HepG2 (cell line): ENCODE data around the gene ZDHHC21. TPM values are rescaled to one million over a fixed set of nuclear protein-coding genes. Genes with fewer than 3 reads are reported as not detected.
A peak's percentile ranks its signal among the peaks of the same experiment; 100 is the strongest.

Experiments used
- ATAC-seq: fragments of 200-7000 bp; cut with Tn5 transposase; 3 replicates; pipeline ENCODE4 v1.9.1; 2020; ENCODE audit warnings: mild to moderate bottlenecking, moderate library complexity
- BruUV-seq: library from RNA; stranded (reverse); fragments of 400-500 nt; replicated peaks from 2 replicates; lab custom pipeline; 2021; lab: Mats Ljungman, UMichigan
- CTCF ChIA-PET: fragments of 300-600 bp; formaldehyde crosslinking; extraction: SDS; loops from one replicate; lab custom pipeline; 2021; ENCODE audit warnings: low total read pairs, inconsistent platforms, low intra/inter-chr PET ratio; lab: Yijun Ruan, JAX
- POLR2A ChIA-PET: fragments of 350-600 bp; sonication (Branson Sonifier 250); formaldehyde crosslinking; loops from one replicate; lab custom pipeline; 2020; ENCODE audit warnings: antibody characterized with exemption, inconsistent platforms; lab: Yijun Ruan, JAX
- DNase-seq: peaks from one replicate; pipeline ENCODE4 v3.0.0-alpha.2; 2015; ENCODE audit warnings: low spot score
- FAIRE-seq: peaks from 3 replicates; lab custom pipeline; 2011; peaks lifted over from hg19 to GRCh38; lab: Jason Lieb, UNC
- H2AFZ ChIP-seq: one replicate; pipeline ENCODE4 v1.6.1; 2011; ENCODE audit warnings: low read length, inconsistent platforms
- H3K27ac ChIP-seq: fragments of 300-600 bp; 3 replicates; pipeline ENCODE4 v1.8.0; 2011; ENCODE audit warnings: mixed run types, mild to moderate bottlenecking, mixed read lengths, low read length, inconsistent platforms; ENCODE audit not compliant: insufficient read depth; ENCODE audit errors: extremely low read length
- H3K27me3 ChIP-seq, 2 experiments: fragments of 200-600 bp in 1 of 2; 2 replicates in 1 of 2; 3 replicates in 1 of 2; pipeline versions ENCODE4 v1.6.0 to v1.8.0; 2011; ENCODE audit warnings: low read length in 2 of 2, mild to moderate bottlenecking in 2 of 2, moderate library complexity in 2 of 2, inconsistent platforms in 1 of 2; ENCODE audit not compliant: insufficient read depth in 2 of 2, control insufficient read depth in 1 of 2
- H3K36me3 ChIP-seq, 2 experiments: fragments of 200-600 bp in 1 of 2; replicated peaks in 1 of 2; 2 replicates in 1 of 2; 3 replicates in 1 of 2; pipeline versions ENCODE4 v1.5.1 to v1.8.0; 2011; ENCODE audit warnings: low read length in 2 of 2, inconsistent platforms in 1 of 2; ENCODE audit not compliant: insufficient read depth in 2 of 2, control insufficient read depth in 1 of 2
- H3K4me1 ChIP-seq: 2 replicates; pipeline ENCODE4 v1.5.1; 2012; ENCODE audit warnings: low read length, inconsistent platforms; ENCODE audit not compliant: insufficient read depth
- H3K4me2 ChIP-seq: 2 replicates; pipeline ENCODE4 v1.6.0; 2011; ENCODE audit warnings: low read depth, low read length, inconsistent platforms
- H3K4me3 ChIP-seq, 3 experiments: fragments of 200-600 bp in 1 of 3; sonication (generic), shearing (Covaris generic) in 1 of 3; replicated peaks in 1 of 3; 2 replicates each; pipeline ENCODE4 v1.5.1; 2011 to 2016; ENCODE audit warnings: low read length in 3 of 3, inconsistent platforms in 2 of 3, low read depth in 2 of 3, mild to moderate bottlenecking in 2 of 3, control low read depth in 1 of 3, mixed read lengths in 1 of 3; ENCODE audit not compliant: insufficient read depth in 1 of 3
- H3K79me2 ChIP-seq: one replicate; pipeline ENCODE4 v1.6.1; 2011; ENCODE audit warnings: low read length, inconsistent platforms; ENCODE audit not compliant: insufficient read depth
- H3K9ac ChIP-seq: 2 replicates; pipeline ENCODE4 v1.6.0; 2011; ENCODE audit warnings: mild to moderate bottlenecking, low read depth, low read length, inconsistent platforms; ENCODE audit not compliant: insufficient read depth
- H3K9me3 ChIP-seq: 2 replicates; pipeline ENCODE4 v1.5.1; 2012; ENCODE audit warnings: mild to moderate bottlenecking, low read length
- H4K20me1 ChIP-seq: 2 replicates; pipeline ENCODE4 v1.6.0; 2011; ENCODE audit warnings: inconsistent platforms, mild to moderate bottlenecking, low read length, moderate library complexity; ENCODE audit not compliant: insufficient read depth
- SAP130 ChIP-seq: IDR thresholded peaks from 2 replicates; pipeline ENCODE4 v1.6.1; 2016; ENCODE audit warnings: low read depth
- ZNF101 ChIP-seq: sonication (generic); formaldehyde crosslinking; IDR thresholded peaks from 2 replicates; pipeline ENCODE4 v1.4.0; 2020; ENCODE audit warnings: mild to moderate bottlenecking, low read depth, missing genetic modification reagents, borderline replicate concordance
- ZNF160 ChIP-seq: sonication (generic); formaldehyde crosslinking; IDR thresholded peaks from 2 replicates; pipeline ENCODE4 v1.8.0; 2022; ENCODE audit warnings: mild to moderate bottlenecking, inconsistent platforms, missing genetic modification reagents
- ZNF552 ChIP-seq: sonication (generic); formaldehyde crosslinking; IDR thresholded peaks from 2 replicates; pipeline ENCODE4 v1.9.0; 2022; ENCODE audit warnings: missing genetic modification reagents, mild to moderate bottlenecking, borderline replicate concordance
- WGBS: methylation state at CpG from one replicate; pipeline ENCODE4 v1.1.6; 2017; ENCODE audit warnings: low lambda C conversion rate; 5-methylcytosine and 5-hydroxymethylcytosine counted together
- in situ Hi-C: cut with HindIII; loops from 2 replicates; pipeline ENCODE4 v1.10.0; 2017; ENCODE audit warnings: low pct_unique_long_range_greater_than_20kb; ENCODE audit not compliant: extremely low pct_ligation_motif_present
- intact Hi-C: fragments of 100-400 bp; cut with micrococcal nuclease; formaldehyde crosslinking; loops from one replicate; pipeline ENCODE4 v1.10.0; 2022; ENCODE audit not compliant: unreplicated experiment
- polyA plus RNA-seq, 8 experiments: library from polyadenylated mRNA; depleted of rRNA in 3 of 8; stranded (reverse) in 7 of 8; unstranded in 1 of 8; fragments of >200 nt; fragmentation: Illumina TruSeq in 4 of 8; extraction: Trizol in 4 of 8; gene quantifications; 2 replicates each; pipeline versions ENCODE4 v1.2.1 to v1.2.3, GENCODE V29; 2011 to 2016; ENCODE audit warnings: low read depth in 4 of 8, missing spikeins in 1 of 8, mixed read lengths in 1 of 8; ENCODE audit not compliant: insufficient read depth in 1 of 8
- total RNA-seq, 5 experiments: library from RNA; depleted of rRNA; stranded (reverse); fragments of >200 nt; fragmentation: Illumina TruSeq; extraction: Trizol; gene quantifications; 2 replicates each; pipeline ENCODE4 v1.2.3, GENCODE V29; 2016; ENCODE audit warnings: low read depth in 1 of 5
- TF ChIP-seq, protein P1 (sequence below): sonication (generic); formaldehyde crosslinking; IDR thresholded peaks from 2 replicates; pipeline ENCODE4 v1.8.1; 2023; ENCODE audit warnings: mild to moderate bottlenecking, missing genetic modification reagents
- TF ChIP-seq, protein P2 (sequence below): IDR thresholded peaks from 2 replicates; pipeline ENCODE4 v1.6.1; 2018; ENCODE audit warnings: missing genetic modification reagents

ZDHHC21 gene
- total and polyA plus RNA-seq, 2 of the 13 experiments (the other 11 are each of a cell fraction or from before 2014, with no cell fraction given), result 2.4 to 3.7 TPM

DNA sequence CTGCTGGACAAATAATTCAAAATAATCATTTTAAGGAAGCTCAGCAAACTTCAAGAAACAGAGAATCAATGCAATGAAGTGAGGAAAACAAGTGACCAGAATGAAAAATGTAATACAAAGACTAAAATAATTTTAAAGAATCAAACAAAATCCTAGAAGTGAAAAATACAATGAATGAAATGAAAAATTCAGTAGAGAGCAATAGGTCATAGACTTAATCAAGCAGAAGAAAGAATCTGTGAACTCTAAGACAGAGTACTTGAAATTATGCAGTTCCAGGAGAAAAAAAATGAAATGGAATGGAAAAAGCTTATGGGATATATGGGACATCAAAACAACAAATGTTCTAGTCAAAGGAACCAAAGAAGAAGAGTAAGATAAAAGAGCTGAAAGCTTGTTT lies 11.8 kb upstream of the ZDHHC21 start:
- no peak overlapping the region for H3K4me2 ChIP-seq
- H4K20me1 ChIP-seq, result no peaks in the 10 kb centered on the region
- intact Hi-C loops (no loop called here), in situ Hi-C loops (no loop called here)
- no peak overlapping the region for H3K9ac ChIP-seq
- CTCF ChIA-PET, result no interaction called here
- no peaks in the 10 kb centered on the region for H3K4me1 ChIP-seq
- no TSS peak for BruUV-seq
- H3K79me2 ChIP-seq, result no peaks in the 10 kb centered on the region
- no peak overlapping the region for H2AFZ ChIP-seq
- POLR2A ChIA-PET, result no interaction called here
- peaks cover 20% of the 10 kb centered on the region; the same call in 1 of the 2 replicates for H3K9me3 ChIP-seq
- DNase-seq (no peak), ATAC-seq (no peak), FAIRE-seq (no peak)
- H3K36me3 ChIP-seq, result no peaks in the 10 kb centered on the region
- no peaks in the 10 kb centered on the region for H3K27me3 ChIP-seq
- TF ChIP-seq ZNF160, result peak; percentile 82; the same call in 1 of the 2 replicates
- TF ChIP-seq, protein P1, sequence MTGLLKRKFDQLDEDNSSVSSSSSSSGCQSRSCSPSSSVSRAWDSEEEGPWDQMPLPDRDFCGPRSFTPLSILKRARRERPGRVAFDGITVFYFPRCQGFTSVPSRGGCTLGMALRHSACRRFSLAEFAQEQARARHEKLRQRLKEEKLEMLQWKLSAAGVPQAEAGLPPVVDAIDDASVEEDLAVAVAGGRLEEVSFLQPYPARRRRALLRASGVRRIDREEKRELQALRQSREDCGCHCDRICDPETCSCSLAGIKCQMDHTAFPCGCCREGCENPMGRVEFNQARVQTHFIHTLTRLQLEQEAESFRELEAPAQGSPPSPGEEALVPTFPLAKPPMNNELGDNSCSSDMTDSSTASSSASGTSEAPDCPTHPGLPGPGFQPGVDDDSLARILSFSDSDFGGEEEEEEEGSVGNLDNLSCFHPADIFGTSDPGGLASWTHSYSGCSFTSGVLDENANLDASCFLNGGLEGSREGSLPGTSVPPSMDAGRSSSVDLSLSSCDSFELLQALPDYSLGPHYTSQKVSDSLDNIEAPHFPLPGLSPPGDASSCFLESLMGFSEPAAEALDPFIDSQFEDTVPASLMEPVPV (CRISPR knock-in tag), result no peak
- H3K27ac ChIP-seq, result no peak overlapping the region
- H3K4me3 ChIP-seq, result no peak overlapping the region

DNA sequence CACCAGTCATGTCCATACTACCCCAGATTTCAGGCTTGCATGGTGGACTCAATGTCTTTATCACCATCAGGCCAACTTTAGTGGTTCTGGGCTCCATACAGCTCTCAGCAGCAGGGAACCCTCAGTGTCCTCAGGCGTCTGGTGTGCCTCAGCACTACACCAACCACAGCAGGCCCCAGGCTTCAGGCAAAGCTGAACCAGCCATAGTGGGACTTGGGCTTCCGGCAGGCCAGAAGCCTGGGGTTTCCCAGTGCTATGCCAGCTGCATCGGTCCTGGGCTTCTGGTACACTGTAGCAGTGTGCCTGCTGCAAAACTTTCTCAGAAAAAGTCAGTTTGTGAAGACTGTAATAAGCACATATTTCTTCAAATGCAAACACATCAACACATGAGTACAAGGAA lies 11.0 kb upstream of the ZDHHC21 start:
- no peak for TF ChIP-seq SAP130 (CRISPR knock-in tag)
- TF ChIP-seq, protein P2, sequence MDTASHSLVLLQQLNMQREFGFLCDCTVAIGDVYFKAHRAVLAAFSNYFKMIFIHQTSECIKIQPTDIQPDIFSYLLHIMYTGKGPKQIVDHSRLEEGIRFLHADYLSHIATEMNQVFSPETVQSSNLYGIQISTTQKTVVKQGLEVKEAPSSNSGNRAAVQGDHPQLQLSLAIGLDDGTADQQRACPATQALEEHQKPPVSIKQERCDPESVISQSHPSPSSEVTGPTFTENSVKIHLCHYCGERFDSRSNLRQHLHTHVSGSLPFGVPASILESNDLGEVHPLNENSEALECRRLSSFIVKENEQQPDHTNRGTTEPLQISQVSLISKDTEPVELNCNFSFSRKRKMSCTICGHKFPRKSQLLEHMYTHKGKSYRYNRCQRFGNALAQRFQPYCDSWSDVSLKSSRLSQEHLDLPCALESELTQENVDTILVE (CRISPR knock-in tag), result no peak
- TF ChIP-seq ZNF101, result no peak
- no peak for TF ChIP-seq ZNF552
- no peak overlapping the region for H3K4me3 ChIP-seq
- H3K9me3 ChIP-seq, result peaks cover 20% of the 10 kb centered on the region; the same call in 1 of the 2 replicates
- FAIRE-seq, result no peak
- no peak overlapping the region for H3K9ac ChIP-seq
- no peaks in the 10 kb centered on the region for H3K79me2 ChIP-seq
- CTCF ChIA-PET, result no interaction called here
- no TSS peak for BruUV-seq
- POLR2A ChIA-PET, result no interaction called here
- no peak overlapping the region for H3K4me2 ChIP-seq
- in situ Hi-C loops (no loop called here), intact Hi-C loops (no loop called here)
- no peak for DNase-seq
- no peaks in the 10 kb centered on the region for H3K4me1 ChIP-seq
- 13% methylated on average over 3 of the region's 3 CpGs for WGBS
- no peak overlapping the region for H2AFZ ChIP-seq
- H3K27ac ChIP-seq, result no peak overlapping the region
- H3K27me3 ChIP-seq, result no peaks in the 10 kb centered on the region
- no peaks in the 10 kb centered on the region for H3K36me3 ChIP-seq
- ATAC-seq, result no peak
- no peaks in the 10 kb centered on the region for H4K20me1 ChIP-seq
